Measurements from ENCODE around the gene GAS7. TPM values are rescaled to one million over a fixed set of nuclear protein-coding genes. Genes with fewer than 3 reads are reported as not detected.
A peak's percentile ranks its signal among the peaks of the same experiment; 100 is the strongest.

The GAS7 gene
- total and polyA plus RNA-seq, 12 donors = 19.8 to 111 (median 61.8) TPM

- no peak for TF ChIP-seq CTCF (IDR thresholded peaks at IDR 0.05)
- intact Hi-C loops (cut with DNase I) = no loop called here
- no peak overlapping the region for H3K27ac ChIP-seq
- 59 to 75% methylated on average over 8 of the region's 8 CpGs for WGBS, 2 donors
- H3K27me3 ChIP-seq = peaks cover 0 to 41% (median 0%) of the 10 kb centered on the region in 7 donors
- H3K4me1 ChIP-seq = peaks cover 0 to 5% (median 0%) of the 10 kb centered on the region in 9 donors
- no peak overlapping the region for H3K4me3 ChIP-seq
- H3K36me3 ChIP-seq = no peaks in the 10 kb centered on the region
- DNase-seq (no peak), ATAC-seq (no peak)
- H3K9me3 ChIP-seq = no peaks in the 10 kb centered on the region
Measured at GRCh38 chr17:9900784-9901183, 297.6 kb downstream of the GAS7 start.

GRCh38 chr17:9900044-9900594 lies 298.3 kb downstream of the GAS7 start:
- Histone ChIP-seq H3K27me3 (peaks cover 0 to 40% (median 0%) of the 10 kb centered on the region in 7 donors), H3K36me3 (no peaks in the 10 kb centered on the region), H3K27ac (no peak overlapping the region), H3K4me3 (no peak overlapping the region), H3K4me1 (peaks cover 0 to 5% (median 0%) of the 10 kb centered on the region in 9 donors), H3K9me3 (peaks cover 0 to under 1% (median 0%) of the 10 kb centered on the region in 11 donors)
- intact Hi-C loops (cut with DNase I) = no loop called here
- 34 to 58% methylated on average over 8 of the region's 8 CpGs for WGBS, 2 donors
- peak in 1 of 8 donors; percentile 21 for ATAC-seq
- TF ChIP-seq CTCF (IDR thresholded peaks at IDR 0.05) = no peak
- no peak for DNase-seq

- H3K36me3 ChIP-seq = no peaks in the 10 kb centered on the region
- intact Hi-C loops (cut with DNase I) = loop anchor here in 2 of 10 donors (10.0 kb wide), 1 partner anchor 175 kb away; no protein-coding TSS in a partner anchor
- peaks cover 0 to 7% (median 0%) of the 10 kb centered on the region in 11 donors for H3K9me3 ChIP-seq
- peaks cover 0 to 38% (median 4%) of the 10 kb centered on the region in 7 donors for H3K27me3 ChIP-seq
- no peak overlapping the region for H3K4me3 ChIP-seq
- H3K27ac ChIP-seq = no peak overlapping the region
- H3K4me1 ChIP-seq = peaks cover 0 to 5% (median 0%) of the 10 kb centered on the region in 9 donors
- TF ChIP-seq CTCF (IDR thresholded peaks at IDR 0.05) = no peak
- WGBS, 2 donors = 74 to 77% methylated on average over 21 of the region's 21 CpGs
- DNase-seq (no peak), ATAC-seq (peak in 2 of 8 donors; percentile 12 to 51)
Measured at GRCh38 chr17:9899280-9900043, 298.9 kb downstream of the GAS7 start.

GRCh38 chr17:9898812-9899211 lies 299.6 kb downstream of the GAS7 start:
- peaks cover 0 to 36% (median 8%) of the 10 kb centered on the region in 7 donors for H3K27me3 ChIP-seq
- no peak for ATAC-seq
- peaks cover 0 to 10% (median 0%) of the 10 kb centered on the region in 11 donors for H3K9me3 ChIP-seq
- TF ChIP-seq CTCF (IDR thresholded peaks at IDR 0.05) = no peak
- intact Hi-C loops (cut with DNase I) = loop anchor here in 2 of 10 donors (10.0 kb wide), 1 partner anchor 174 kb away; no protein-coding TSS in a partner anchor
- no peak for DNase-seq
- peaks cover 0 to 5% (median 0%) of the 10 kb centered on the region in 9 donors for H3K4me1 ChIP-seq
- WGBS, 2 donors = 94 to 97% methylated on average over 8 of the region's 8 CpGs
- no peak overlapping the region for H3K27ac ChIP-seq
- H3K36me3 ChIP-seq = no peaks in the 10 kb centered on the region
- no peak overlapping the region for H3K4me3 ChIP-seq

Data from heart right ventricle (tissue), 16 donors.